ENCODE measurements around the gene ALLC. TPM values are rescaled to one million over a fixed set of nuclear protein-coding genes. Genes with fewer than 3 reads are reported as not detected.

Gene ALLC
- total and polyA plus RNA-seq, 11 donors = not detected

GRCh38 chr2:3675687-3676086 is 17.7 kb downstream of the ALLC start:
- TF ChIP-seq POLR2A (IDR thresholded peaks at IDR 0.05) (no peak), CTCF (IDR thresholded peaks at IDR 0.05) (no peak)
- H3K4me3 ChIP-seq = no peak overlapping the region
- peaks cover 0 to 15% (median 0%) of the 10 kb centered on the region in 9 donors for H3K27me3 ChIP-seq
- no peaks in the 10 kb centered on the region for H3K9me3 ChIP-seq
- ATAC-seq (no peak), DNase-seq (no peak)
- no peaks in the 10 kb centered on the region for H3K4me1 ChIP-seq
- intact Hi-C loops (cut with DNase I) = no loop called here
- H3K27ac ChIP-seq = no peak overlapping the region
- WGBS, 4 donors = 89 to 95% (median 93%) methylated on average over 3 to 4 of the region's 4 CpGs
- H3K36me3 ChIP-seq = no peaks in the 10 kb centered on the region

GRCh38 chr2:3677436-3677835 is 19.4 kb downstream of the ALLC start:
- Histone ChIP-seq H3K27me3 (peaks cover 0 to 15% (median 0%) of the 10 kb centered on the region in 9 donors), H3K36me3 (no peaks in the 10 kb centered on the region), H3K4me1 (no peaks in the 10 kb centered on the region), H3K27ac (no peak overlapping the region), H3K4me3 (no peak overlapping the region), H3K9me3 (no peaks in the 10 kb centered on the region)
- ATAC-seq = no peak
- no peak for TF ChIP-seq POLR2A (IDR thresholded peaks at IDR 0.05)
- 82 to 91% (median 84%) methylated on average over 7 to 9 of the region's 9 CpGs for WGBS, 4 donors
- no peak for DNase-seq
- intact Hi-C loops (cut with DNase I) = no loop called here

- Histone ChIP-seq H3K27ac (no peak overlapping the region), H3K4me1 (no peaks in the 10 kb centered on the region), H3K9me3 (no peaks in the 10 kb centered on the region), H3K27me3 (peaks cover 0 to 12% (median 0%) of the 10 kb centered on the region in 9 donors), H3K4me3 (no peak overlapping the region), H3K36me3 (no peaks in the 10 kb centered on the region)
- intact Hi-C loops (cut with DNase I) = no loop called here
- DNase-seq (no peak), ATAC-seq (no peak)
- 73 to 88% (median 84%) methylated on average over 9 of the region's 9 CpGs for WGBS, 4 donors
- TF ChIP-seq CTCF (IDR thresholded peaks at IDR 0.05) = no peak
- TF ChIP-seq POLR2A (IDR thresholded peaks at IDR 0.05) = no peak
Measured at GRCh38 chr2:3678212-3678611, 20.2 kb downstream of the ALLC start.

- peaks cover 0 to 9% (median 0%) of the 10 kb centered on the region in 9 donors for H3K27me3 ChIP-seq
Measured at GRCh38 chr2:3679180-3679579, 21.2 kb downstream of the ALLC start.

More at GRCh38 chr2:3679180-3679579, 21.2 kb downstream of the ALLC start:
- Histone ChIP-seq H3K4me1 (no peaks in the 10 kb centered on the region), H3K4me3 (no peak overlapping the region), H3K9me3 (no peaks in the 10 kb centered on the region), H3K36me3 (no peaks in the 10 kb centered on the region), H3K27ac (no peak overlapping the region)
- intact Hi-C loops (cut with DNase I) = no loop called here
- DNase-seq (no peak), ATAC-seq (no peak)
- no peak for TF ChIP-seq CTCF (IDR thresholded peaks at IDR 0.05)
- TF ChIP-seq POLR2A (IDR thresholded peaks at IDR 0.05) = no peak
- 96 to 97% (median 97%) methylated on average over 2 of the region's 2 CpGs for WGBS, 4 donors
